ENCODE measurements around the gene CYP2U1. TPM values are rescaled to one million over a fixed set of nuclear protein-coding genes. Genes with fewer than 3 reads are reported as not detected.

The CYP2U1 gene
- total RNA-seq, 1 experiment from 2014 or later, result 4.1 TPM

GRCh38 chr4:107906458-107907100 lies 24.8 kb upstream of the CYP2U1 start:
- no peak overlapping the region for H3K4me3 ChIP-seq (ENCODE audit: low read length)
- ATAC-seq (no peak), DNase-seq (no peak)
- no peaks in the 10 kb centered on the region for H3K27me3 ChIP-seq (ENCODE audit: low read length)
- H3K27ac ChIP-seq (ENCODE audit: low read length), result no peak overlapping the region
- H3K4me1 ChIP-seq (ENCODE audit: insufficient read depth, low read length), result no peaks in the 10 kb centered on the region
- H2AFZ ChIP-seq (ENCODE audit: low read length), result no peak overlapping the region
- H3K36me3 ChIP-seq (ENCODE audit: low read depth, low read length), result peaks cover 2% of the 10 kb centered on the region; the same call in 1 of the 2 replicates
- BruUV-seq (replicated peaks), result no TSS peak
- no peaks in the 10 kb centered on the region for H3K9me3 ChIP-seq (ENCODE audit: low read length)
- H3K79me2 ChIP-seq (ENCODE audit: low read length), result no peaks in the 10 kb centered on the region
- no peaks in the 10 kb centered on the region for H3K9me2 ChIP-seq (replicated peaks; ENCODE audit: low read length)
- intact Hi-C loops (cut with micrococcal nuclease), result no loop called here
- H3K4me2 ChIP-seq (ENCODE audit: low read length), result no peak overlapping the region
- CTCF ChIA-PET, result no interaction called here
- H3F3A ChIP-seq (ENCODE audit: low read length, unreplicated experiment), result no peaks in the 10 kb centered on the region
- H4K20me1 ChIP-seq (ENCODE audit: low read length), result no peaks in the 10 kb centered on the region
- H3K9ac ChIP-seq (ENCODE audit: low read length), result no peak overlapping the region
- TF ChIP-seq CTCF (conservative IDR thresholded peaks at IDR 0.05; ENCODE audit: low read depth, low read length) (no peak), EZH2 (IDR thresholded peaks at IDR 0.05; ENCODE audit: low read length, unreplicated experiment) (no peak), EZH2phosphoT487 (IDR thresholded peaks at IDR 0.05; ENCODE audit: borderline replicate concordance, low read length) (no peak)
- POLR2A ChIA-PET (ENCODE audit: unreplicated experiment), result no interaction called here

- Histone ChIP-seq H3K9ac (ENCODE audit: low read length) (no peak overlapping the region), H3K27me3 (ENCODE audit: low read length) (no peaks in the 10 kb centered on the region), H3K4me2 (ENCODE audit: low read length) (no peak overlapping the region), H3K4me1 (ENCODE audit: insufficient read depth, low read length) (no peaks in the 10 kb centered on the region), H3K9me3 (ENCODE audit: low read length) (no peaks in the 10 kb centered on the region), H3K4me3 (ENCODE audit: low read length) (no peak overlapping the region), H3K36me3 (ENCODE audit: low read depth, low read length) (peaks cover 2% of the 10 kb centered on the region; the same call in 1 of the 2 replicates), H4K20me1 (ENCODE audit: low read length) (no peaks in the 10 kb centered on the region), H3K79me2 (ENCODE audit: low read length) (no peaks in the 10 kb centered on the region), H3K27ac (ENCODE audit: low read length) (no peak overlapping the region), H2AFZ (ENCODE audit: low read length) (no peak overlapping the region), H3F3A (ENCODE audit: low read length, unreplicated experiment) (no peaks in the 10 kb centered on the region), H3K9me2 (replicated peaks; ENCODE audit: low read length) (no peaks in the 10 kb centered on the region)
- ATAC-seq, result no peak
- BruUV-seq (replicated peaks), result no TSS peak
- intact Hi-C loops (cut with micrococcal nuclease), result no loop called here
- ChIA-PET POLR2A (ENCODE audit: unreplicated experiment) (no interaction called here), CTCF (no interaction called here)
- no peak for DNase-seq
- TF ChIP-seq CTCF (conservative IDR thresholded peaks at IDR 0.05; ENCODE audit: low read depth, low read length), result no peak
- no peak for TF ChIP-seq EZH2phosphoT487 (IDR thresholded peaks at IDR 0.05; ENCODE audit: borderline replicate concordance, low read length)
- no peak for TF ChIP-seq EZH2 (IDR thresholded peaks at IDR 0.05; ENCODE audit: low read length, unreplicated experiment)
Observed at GRCh38 chr4:107908377-107908776, 23.0 kb upstream of the CYP2U1 start.

- Histone ChIP-seq H3K79me2 (ENCODE audit: low read length) (no peaks in the 10 kb centered on the region), H3K9me2 (replicated peaks; ENCODE audit: low read length) (no peaks in the 10 kb centered on the region), H3K36me3 (ENCODE audit: low read depth, low read length) (no peaks in the 10 kb centered on the region), H3F3A (ENCODE audit: low read length, unreplicated experiment) (no peaks in the 10 kb centered on the region), H3K27me3 (ENCODE audit: low read length) (no peaks in the 10 kb centered on the region), H3K4me2 (ENCODE audit: low read length) (no peak overlapping the region), H3K4me3 (ENCODE audit: low read length) (no peak overlapping the region), H2AFZ (ENCODE audit: low read length) (no peak overlapping the region), H3K9me3 (ENCODE audit: low read length) (no peaks in the 10 kb centered on the region), H3K9ac (ENCODE audit: low read length) (no peak overlapping the region), H3K27ac (ENCODE audit: low read length) (no peak overlapping the region), H4K20me1 (ENCODE audit: low read length) (no peaks in the 10 kb centered on the region), H3K4me1 (ENCODE audit: insufficient read depth, low read length) (no peaks in the 10 kb centered on the region)
- ChIA-PET POLR2A (ENCODE audit: unreplicated experiment) (no interaction called here), CTCF (no interaction called here)
- DNase-seq (peak; percentile 76), ATAC-seq (peak; percentile 64)
- intact Hi-C loops (cut with micrococcal nuclease), result loop anchor here (1.0 to 5.0 kb wide), 3 partner anchors 61 to 155 kb away; partner anchors contain the start of gene SGMS2
- BruUV-seq (replicated peaks), result no TSS peak
- TF ChIP-seq CTCF (conservative IDR thresholded peaks at IDR 0.05; ENCODE audit: low read depth, low read length), result peak; percentile 80
- TF ChIP-seq EZH2 (IDR thresholded peaks at IDR 0.05; ENCODE audit: low read length, unreplicated experiment), result no peak
Observed at GRCh38 chr4:107913283-107913899, 18.0 kb upstream of the CYP2U1 start.
